Endothelial cell of umbilical vein (primary cell): Measurements from ENCODE around the gene CCDC157. TPM values are rescaled to one million over a fixed set of nuclear protein-coding genes. Genes with fewer than 3 reads are reported as not detected.
A peak's percentile ranks its signal among the peaks of the same experiment; 100 is the strongest.

Source experiments
- BruUV-seq: library from RNA; stranded (reverse); fragments of 400-500 nt; replicated peaks from 2 replicates; lab custom pipeline; 2021; lab: Mats Ljungman, UMichigan
- CTCF ChIA-PET: fragments of 300-600, 350-600 bp; sonication (Branson Sonifier 250); formaldehyde crosslinking; loops from one replicate; lab custom pipeline; 2021; ENCODE audit warnings: antibody characterized with exemption, inconsistent platforms; lab: Charles Lee
- POLR2A ChIA-PET: fragments of 300-600, 350-600 bp; sonication (Branson Sonifier 250); formaldehyde crosslinking; loops from one replicate; lab custom pipeline; 2021; ENCODE audit warnings: antibody characterized with exemption, inconsistent platforms; lab: Charles Lee
- DNase-seq: peaks from one replicate; pipeline ENCODE4 v3.0.0-alpha.2; 2011; ENCODE audit warnings: low read depth, low spot score
- FAIRE-seq: peaks from 2 replicates; lab custom pipeline; 2011; peaks lifted over from hg19 to GRCh38; lab: Jason Lieb, UNC
- H2AFZ ChIP-seq: 2 replicates; pipeline ENCODE4 v1.6.0; 2012; ENCODE audit warnings: low read depth, low read length, control low read depth, inconsistent platforms
- H3K27ac ChIP-seq: 2 replicates; pipeline ENCODE4 v1.5.1; 2011; ENCODE audit warnings: low read depth, mild to moderate bottlenecking, control low read depth, low read length, moderate library complexity; ENCODE audit not compliant: insufficient read depth
- H3K27me3 ChIP-seq, 2 experiments: 2 replicates each; pipeline versions ENCODE4 v1.6.0 to v1.6.1; 2011; ENCODE audit warnings: low read length in 2 of 2, mixed read lengths in 1 of 2; ENCODE audit not compliant: control insufficient read depth in 2 of 2, insufficient read depth in 2 of 2
- H3K36me3 ChIP-seq, 2 experiments: 2 replicates in 1 of 2; 3 replicates in 1 of 2; pipeline ENCODE4 v1.5.1; 2011; ENCODE audit warnings: low read length in 2 of 2, mild to moderate bottlenecking in 1 of 2, moderate library complexity in 1 of 2; ENCODE audit not compliant: control insufficient read depth in 2 of 2, insufficient read depth in 2 of 2; ENCODE audit errors: extremely low read depth in 1 of 2
- H3K4me1 ChIP-seq: 3 replicates; pipeline ENCODE4 v1.5.1; 2011; ENCODE audit warnings: mild to moderate bottlenecking, low read length; ENCODE audit not compliant: control insufficient read depth, insufficient read depth; ENCODE audit errors: extremely low read depth
- H3K4me2 ChIP-seq: 2 replicates; pipeline ENCODE4 v1.6.1; 2011; ENCODE audit warnings: low read length, control low read depth, mixed read lengths; ENCODE audit not compliant: insufficient read depth
- H3K4me3 ChIP-seq, 3 experiments: fragments of 200-600 bp in 1 of 3; sonication (generic), shearing (Covaris generic) in 1 of 3; replicated peaks in 1 of 3; 2 replicates each; pipeline ENCODE4 v1.5.1; 2011 to 2016; ENCODE audit warnings: control low read depth in 3 of 3, low read length in 3 of 3, mild to moderate bottlenecking in 2 of 3, inconsistent platforms in 1 of 3, low read depth in 1 of 3, moderate library complexity in 1 of 3; ENCODE audit not compliant: insufficient read depth in 1 of 3
- H3K79me2 ChIP-seq: 2 replicates; pipeline ENCODE4 v1.6.0; 2012; ENCODE audit warnings: low read length, inconsistent platforms; ENCODE audit not compliant: control insufficient read depth, insufficient read depth
- H3K9ac ChIP-seq: replicated peaks from 2 replicates; pipeline ENCODE3; 2011; ENCODE audit warnings: low read length, control low read depth; ENCODE audit not compliant: insufficient read depth; ENCODE audit errors: extremely low read depth
- H3K9me1 ChIP-seq: replicated peaks from 3 replicates; pipeline ENCODE4 v1.6.0; 2011; ENCODE audit warnings: mild to moderate bottlenecking, low read length; ENCODE audit not compliant: control insufficient read depth, insufficient read depth; ENCODE audit errors: extremely low read depth
- H3K9me3 ChIP-seq: replicated peaks from 2 replicates; pipeline ENCODE4 v1.5.1; 2012; ENCODE audit warnings: low read length, inconsistent platforms; ENCODE audit not compliant: control insufficient read depth, insufficient read depth
- H4K20me1 ChIP-seq: replicated peaks from 2 replicates; pipeline ENCODE3; 2011; ENCODE audit warnings: mild to moderate bottlenecking, low read length; ENCODE audit not compliant: control insufficient read depth, insufficient read depth; ENCODE audit errors: extremely low read depth
- EZH2 ChIP-seq: IDR thresholded peaks from 2 replicates; pipeline ENCODE4 v1.6.1; 2012; ENCODE audit warnings: borderline replicate concordance, low read depth, mild to moderate bottlenecking, moderate library complexity, low read length, inconsistent platforms; ENCODE audit not compliant: severe bottlenecking
- FOS ChIP-seq: IDR thresholded peaks from 2 replicates; pipeline ENCODE4 v1.6.1; 2011; ENCODE audit warnings: mild to moderate bottlenecking, low read length, moderate library complexity, borderline replicate concordance; ENCODE audit not compliant: insufficient read depth
- GATA2 ChIP-seq: IDR thresholded peaks from 2 replicates; pipeline ENCODE4 v1.7.0; 2011; ENCODE audit warnings: low read depth, mild to moderate bottlenecking, moderate library complexity, mixed read lengths, low read length; ENCODE audit not compliant: insufficient read length, insufficient read depth
- JUN ChIP-seq: IDR thresholded peaks from 2 replicates; pipeline ENCODE4 v1.6.1; 2011; ENCODE audit warnings: borderline replicate concordance, low read depth; ENCODE audit not compliant: insufficient read length, insufficient read depth
- MYC ChIP-seq: IDR thresholded peaks from one replicate; pipeline ENCODE4 v1.6.1; 2011; ENCODE audit warnings: mild to moderate bottlenecking, low read depth, low read length
- POLR2A ChIP-seq: IDR thresholded peaks from 2 replicates; pipeline ENCODE4 v1.6.1; 2012; ENCODE audit warnings: low read depth, mild to moderate bottlenecking, control low read depth, low read length
- POLR2AphosphoS5 ChIP-seq: IDR thresholded peaks from 2 replicates; pipeline ENCODE4 v1.6.1; 2012; ENCODE audit warnings: low read depth, mild to moderate bottlenecking, control low read depth, low read length, moderate library complexity; ENCODE audit not compliant: insufficient read depth
- dilution Hi-C: fragments of 300-500 bp; cut with MboI; formaldehyde crosslinking; loops from one replicate; pipeline ENCODE4 v1.15.0; 2019; ENCODE audit warnings: low sequenced_read_pairs; ENCODE audit not compliant: extremely low pct_ligation_motif_present
- intact Hi-C: fragments of 100-400 bp; cut with micrococcal nuclease; formaldehyde crosslinking; loops from one replicate; pipeline ENCODE4 v1.10.0; 2022
- polyA plus RNA-seq, 4 experiments: library from polyadenylated mRNA; depleted of rRNA in 3 of 4; stranded (reverse) in 3 of 4; unstranded in 1 of 4; fragments of >200 nt; gene quantifications; 2 replicates each; pipeline versions ENCODE4 v1.2.1 to v1.2.3, GENCODE V29; 2011 to 2012; ENCODE audit warnings: missing spikeins in 1 of 4
- total RNA-seq: library from RNA; stranded (reverse); gene quantifications from 2 replicates; pipeline ENCODE4 v1.2.3, GENCODE V29; 2021
- TF ChIP-seq, protein P1 (sequence below), 2 donors: IDR thresholded peaks; 1 replicate in 1 of 2; 2 replicates in 1 of 2; pipeline ENCODE4 v1.5.1; 2011; ENCODE audit warnings: low read length in 2 of 2, mild to moderate bottlenecking in 2 of 2, moderate library complexity in 2 of 2, control low read depth in 1 of 2, inconsistent platforms in 1 of 2, low read depth in 1 of 2; ENCODE audit not compliant: insufficient read depth in 1 of 2; ENCODE audit errors: extremely low read depth in 1 of 2
- TF ChIP-seq, protein P2 (sequence below): IDR thresholded peaks from 2 replicates; pipeline ENCODE4 v1.6.1; 2011; ENCODE audit not compliant: insufficient read depth, insufficient read length

Gene CCDC157
- total and polyA plus RNA-seq, 2 donors (not counting 3 experiments of a cell fraction or from before 2014, with no cell fraction given): 2.1 to 3.1 TPM

DNA sequence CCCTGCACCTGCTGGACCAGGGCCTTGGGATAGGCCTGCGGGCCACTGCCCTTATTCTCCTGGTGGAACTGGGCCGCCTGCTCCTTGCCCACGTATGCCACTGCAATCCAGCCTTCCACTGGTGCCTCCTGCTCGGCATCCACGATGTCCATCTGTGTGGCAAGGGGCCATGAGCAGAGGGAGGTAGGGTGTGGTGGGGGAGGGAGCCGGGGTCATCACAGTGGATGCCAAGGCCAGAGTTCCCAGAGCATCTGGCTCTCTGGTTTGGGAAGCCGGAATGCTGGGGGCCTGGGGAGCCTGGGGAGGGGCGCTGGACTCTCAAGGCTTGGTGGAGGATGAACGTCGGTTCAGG is 29.8 kb downstream of the CCDC157 start:
- peaks cover 0 to 5% of the 10 kb centered on the region in 2 experiments for H3K36me3 ChIP-seq
- peak overlapping the region; percentile 36 to 70 (median 43) for H3K4me3 ChIP-seq
- DNase-seq (no peak), FAIRE-seq (no peak)
- peak overlapping the region; percentile 20 for H3K9ac ChIP-seq
- H3K27ac ChIP-seq: peak overlapping the region; percentile 20
- peak overlapping the region; percentile 52 for H3K4me2 ChIP-seq
- intact Hi-C loops (loop anchor here (2.0 kb wide), 1 partner anchor 278 kb away; no protein-coding TSS in a partner anchor), dilution Hi-C loops (no loop called here)
- no peaks in the 10 kb centered on the region for H3K27me3 ChIP-seq
- peaks cover 14% of the 10 kb centered on the region for H3K4me1 ChIP-seq
- no peaks in the 10 kb centered on the region for H3K9me3 ChIP-seq
- no peaks in the 10 kb centered on the region for H3K79me2 ChIP-seq
- H4K20me1 ChIP-seq: no peaks in the 10 kb centered on the region
- no peak for TF ChIP-seq MYC
- no peak for TF ChIP-seq GATA2
- TF ChIP-seq, protein P1, sequence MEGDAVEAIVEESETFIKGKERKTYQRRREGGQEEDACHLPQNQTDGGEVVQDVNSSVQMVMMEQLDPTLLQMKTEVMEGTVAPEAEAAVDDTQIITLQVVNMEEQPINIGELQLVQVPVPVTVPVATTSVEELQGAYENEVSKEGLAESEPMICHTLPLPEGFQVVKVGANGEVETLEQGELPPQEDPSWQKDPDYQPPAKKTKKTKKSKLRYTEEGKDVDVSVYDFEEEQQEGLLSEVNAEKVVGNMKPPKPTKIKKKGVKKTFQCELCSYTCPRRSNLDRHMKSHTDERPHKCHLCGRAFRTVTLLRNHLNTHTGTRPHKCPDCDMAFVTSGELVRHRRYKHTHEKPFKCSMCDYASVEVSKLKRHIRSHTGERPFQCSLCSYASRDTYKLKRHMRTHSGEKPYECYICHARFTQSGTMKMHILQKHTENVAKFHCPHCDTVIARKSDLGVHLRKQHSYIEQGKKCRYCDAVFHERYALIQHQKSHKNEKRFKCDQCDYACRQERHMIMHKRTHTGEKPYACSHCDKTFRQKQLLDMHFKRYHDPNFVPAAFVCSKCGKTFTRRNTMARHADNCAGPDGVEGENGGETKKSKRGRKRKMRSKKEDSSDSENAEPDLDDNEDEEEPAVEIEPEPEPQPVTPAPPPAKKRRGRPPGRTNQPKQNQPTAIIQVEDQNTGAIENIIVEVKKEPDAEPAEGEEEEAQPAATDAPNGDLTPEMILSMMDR (IDR thresholded peaks at IDR 0.05; ENCODE audit: extremely low read depth in 1 of 2, insufficient read depth in 1 of 2, low read depth in 1 of 2, low read length in 2 of 2): no peak
- TF ChIP-seq POLR2A: no peak
- no peak for TF ChIP-seq JUN
- TF ChIP-seq FOS: no peak
- TF ChIP-seq EZH2: no peak
- TF ChIP-seq, protein P2, sequence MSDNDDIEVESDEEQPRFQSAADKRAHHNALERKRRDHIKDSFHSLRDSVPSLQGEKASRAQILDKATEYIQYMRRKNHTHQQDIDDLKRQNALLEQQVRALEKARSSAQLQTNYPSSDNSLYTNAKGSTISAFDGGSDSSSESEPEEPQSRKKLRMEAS: no peak
- no peak for TF ChIP-seq POLR2AphosphoS5
- BruUV-seq: no TSS peak
- H2AFZ ChIP-seq: peak overlapping the region; percentile 68
- no peaks in the 10 kb centered on the region for H3K9me1 ChIP-seq
- POLR2A ChIA-PET: no interaction called here
- CTCF ChIA-PET: interaction anchor here (0.6 to 3.5 kb wide), 17 partner anchors 11 to 435 kb away, joined by 3 to 133 read pairs (median 8); partner anchors contain the start of genes CASTOR1, CCDC157, MTFP1 and SEC14L2
